ENCODE results near the gene FBXW7. TPM values are rescaled to one million over a fixed set of nuclear protein-coding genes. Genes with fewer than 3 reads are reported as not detected.

FBXW7 gene
- total and polyA plus RNA-seq, 2 experiments from 2014 or later: 19.7 to 67.7 TPM

DNA sequence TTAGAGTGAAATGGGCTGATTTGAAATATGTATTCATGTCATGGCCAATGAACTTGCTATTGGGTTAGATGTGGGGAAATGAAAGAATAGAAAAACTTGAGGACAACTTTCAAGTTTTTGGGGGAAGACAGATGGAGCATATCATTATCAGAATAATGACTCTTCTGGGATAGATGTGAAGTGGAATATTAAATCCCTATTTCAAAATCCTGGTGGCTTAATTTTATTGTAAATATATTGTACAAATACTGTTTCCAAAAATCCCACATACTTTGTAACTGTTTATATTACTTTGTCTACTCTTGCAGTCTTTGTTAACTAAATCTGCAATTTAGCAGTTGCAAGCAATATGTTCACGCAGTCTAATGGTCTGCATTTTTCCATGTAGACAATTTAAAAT is 35.9 kb upstream of the FBXW7 start:
- H3K27me3 ChIP-seq: no peaks in the 10 kb centered on the region
- no peaks in the 10 kb centered on the region for H3K36me3 ChIP-seq
- TF ChIP-seq, protein P1, sequence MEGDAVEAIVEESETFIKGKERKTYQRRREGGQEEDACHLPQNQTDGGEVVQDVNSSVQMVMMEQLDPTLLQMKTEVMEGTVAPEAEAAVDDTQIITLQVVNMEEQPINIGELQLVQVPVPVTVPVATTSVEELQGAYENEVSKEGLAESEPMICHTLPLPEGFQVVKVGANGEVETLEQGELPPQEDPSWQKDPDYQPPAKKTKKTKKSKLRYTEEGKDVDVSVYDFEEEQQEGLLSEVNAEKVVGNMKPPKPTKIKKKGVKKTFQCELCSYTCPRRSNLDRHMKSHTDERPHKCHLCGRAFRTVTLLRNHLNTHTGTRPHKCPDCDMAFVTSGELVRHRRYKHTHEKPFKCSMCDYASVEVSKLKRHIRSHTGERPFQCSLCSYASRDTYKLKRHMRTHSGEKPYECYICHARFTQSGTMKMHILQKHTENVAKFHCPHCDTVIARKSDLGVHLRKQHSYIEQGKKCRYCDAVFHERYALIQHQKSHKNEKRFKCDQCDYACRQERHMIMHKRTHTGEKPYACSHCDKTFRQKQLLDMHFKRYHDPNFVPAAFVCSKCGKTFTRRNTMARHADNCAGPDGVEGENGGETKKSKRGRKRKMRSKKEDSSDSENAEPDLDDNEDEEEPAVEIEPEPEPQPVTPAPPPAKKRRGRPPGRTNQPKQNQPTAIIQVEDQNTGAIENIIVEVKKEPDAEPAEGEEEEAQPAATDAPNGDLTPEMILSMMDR (IDR thresholded peaks at IDR 0.05; ENCODE audit: low read depth, low read length): no peak
- no peak overlapping the region for H3K4me3 ChIP-seq
- no peak for DNase-seq (ENCODE audit: low read depth in 1 of 2, low spot score in 1 of 2)
- H3K9me3 ChIP-seq (ENCODE audit: low read depth): no peaks in the 10 kb centered on the region
- H3K27ac ChIP-seq: no peak overlapping the region
- no peaks in the 10 kb centered on the region for H3K4me1 ChIP-seq (ENCODE audit: low read depth)

DNA sequence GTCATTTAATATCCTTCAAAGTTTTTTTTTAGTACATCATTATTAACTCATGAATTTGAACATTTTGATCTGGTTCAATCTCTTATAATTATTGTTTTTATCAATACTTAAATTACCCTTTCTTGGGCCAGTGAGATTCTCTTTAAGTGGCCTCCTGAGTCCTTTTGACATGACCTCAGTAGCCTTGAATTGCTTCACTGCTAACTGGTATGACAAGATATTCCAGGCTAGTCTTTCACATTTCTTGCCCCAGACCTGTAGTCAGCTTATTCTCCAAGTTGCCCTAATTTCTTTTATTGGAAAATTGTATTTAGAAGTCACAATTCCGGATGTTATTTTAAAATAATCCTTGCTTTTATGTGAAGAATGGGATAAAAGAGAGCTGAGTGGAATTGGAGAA is 35.4 kb upstream of the FBXW7 start:
- DNase-seq (ENCODE audit: low read depth in 1 of 2, low spot score in 1 of 2): no peak
- TF ChIP-seq, protein P1 (IDR thresholded peaks at IDR 0.05; ENCODE audit: low read depth, low read length): no peak
- H3K27ac ChIP-seq: no peak overlapping the region

DNA sequence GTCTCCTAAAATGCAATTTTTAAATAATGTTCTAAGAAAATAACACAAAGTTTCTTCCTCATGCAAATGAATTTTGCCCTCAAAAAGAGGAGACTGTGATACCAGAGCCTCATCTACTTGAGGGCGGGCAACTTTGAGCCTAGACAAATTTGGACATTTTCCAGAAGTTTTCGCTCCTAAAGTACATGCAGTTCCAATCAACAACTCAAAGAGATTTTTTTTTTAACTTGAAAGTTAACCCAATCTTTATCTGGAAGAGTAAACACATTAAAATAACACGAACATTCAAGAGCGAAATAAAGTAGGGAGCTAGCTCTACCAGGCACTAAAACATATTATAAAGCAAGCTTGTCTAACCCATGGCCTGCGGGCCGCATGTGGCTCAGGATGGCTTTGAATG is 29.4 kb upstream of the FBXW7 start:
- TF ChIP-seq, protein P1 (IDR thresholded peaks at IDR 0.05; ENCODE audit: low read depth, low read length): no peak
- Histone ChIP-seq H3K27me3 (no peaks in the 10 kb centered on the region), H3K4me3 (no peak overlapping the region), H3K9me3 (ENCODE audit: low read depth) (no peaks in the 10 kb centered on the region), H3K4me1 (ENCODE audit: low read depth) (no peaks in the 10 kb centered on the region), H3K36me3 (no peaks in the 10 kb centered on the region), H3K27ac (no peak overlapping the region)
- no peak for DNase-seq (ENCODE audit: low read depth in 1 of 2, low spot score in 1 of 2)

More for the DNA sequence above, 35.4 kb upstream of the FBXW7 start:
- H3K9me3 ChIP-seq (ENCODE audit: low read depth): no peaks in the 10 kb centered on the region
- H3K4me3 ChIP-seq: no peak overlapping the region
- no peaks in the 10 kb centered on the region for H3K36me3 ChIP-seq
- no peaks in the 10 kb centered on the region for H3K4me1 ChIP-seq (ENCODE audit: low read depth)
- no peaks in the 10 kb centered on the region for H3K27me3 ChIP-seq

DNA sequence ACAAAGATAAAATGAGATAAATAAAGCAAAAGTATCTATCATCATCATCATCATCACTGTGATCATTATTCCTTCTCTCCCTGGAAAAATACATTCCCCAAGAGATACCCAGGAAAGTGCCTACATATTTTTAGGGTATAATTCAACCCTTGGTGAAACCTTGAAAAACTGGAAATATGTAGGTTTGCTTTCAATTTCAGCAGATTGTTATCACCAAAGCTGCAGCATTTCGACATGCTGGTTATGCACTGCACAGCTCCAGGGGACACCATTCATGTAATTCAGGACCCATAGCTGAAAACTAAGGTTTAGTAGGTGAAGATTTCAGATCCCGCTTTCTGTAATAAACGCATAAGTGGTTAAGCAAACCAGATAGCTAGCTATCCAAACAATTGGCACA is 28.4 kb upstream of the FBXW7 start:
- no peak for DNase-seq (ENCODE audit: low read depth in 1 of 2, low spot score in 1 of 2)
- H3K27me3 ChIP-seq: no peaks in the 10 kb centered on the region
- no peaks in the 10 kb centered on the region for H3K9me3 ChIP-seq (ENCODE audit: low read depth)
- no peak overlapping the region for H3K27ac ChIP-seq
- H3K4me3 ChIP-seq: no peak overlapping the region
- no peaks in the 10 kb centered on the region for H3K36me3 ChIP-seq
- H3K4me1 ChIP-seq (ENCODE audit: low read depth): no peaks in the 10 kb centered on the region
- TF ChIP-seq, protein P1 (IDR thresholded peaks at IDR 0.05; ENCODE audit: low read depth, low read length): no peak

DNA sequence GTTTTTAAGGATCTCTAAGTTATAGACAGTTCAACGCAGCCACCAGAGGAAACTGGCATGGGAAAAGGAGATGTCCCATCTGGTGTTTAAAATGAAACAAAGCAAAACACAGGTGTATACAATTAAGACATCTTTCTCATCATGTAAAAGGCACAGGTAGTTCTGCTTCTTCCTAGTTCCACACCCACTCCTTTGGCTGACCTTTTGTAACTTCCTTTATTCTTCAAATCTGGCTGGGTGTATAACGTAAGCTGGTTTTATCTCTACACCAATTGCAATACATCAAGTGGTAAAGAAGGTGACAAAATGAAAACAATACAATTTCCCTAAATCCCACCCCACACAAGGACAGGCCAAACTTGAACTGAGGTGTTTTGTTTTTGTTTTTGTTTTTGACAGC is 27.3 kb upstream of the FBXW7 start:
- no peak for DNase-seq (ENCODE audit: low read depth in 1 of 2, low spot score in 1 of 2)
- Histone ChIP-seq H3K27me3 (no peaks in the 10 kb centered on the region), H3K36me3 (no peaks in the 10 kb centered on the region), H3K4me1 (ENCODE audit: low read depth) (no peaks in the 10 kb centered on the region), H3K27ac (no peak overlapping the region), H3K4me3 (no peak overlapping the region), H3K9me3 (ENCODE audit: low read depth) (no peaks in the 10 kb centered on the region)
- TF ChIP-seq, protein P1 (IDR thresholded peaks at IDR 0.05; ENCODE audit: low read depth, low read length): no peak

DNA sequence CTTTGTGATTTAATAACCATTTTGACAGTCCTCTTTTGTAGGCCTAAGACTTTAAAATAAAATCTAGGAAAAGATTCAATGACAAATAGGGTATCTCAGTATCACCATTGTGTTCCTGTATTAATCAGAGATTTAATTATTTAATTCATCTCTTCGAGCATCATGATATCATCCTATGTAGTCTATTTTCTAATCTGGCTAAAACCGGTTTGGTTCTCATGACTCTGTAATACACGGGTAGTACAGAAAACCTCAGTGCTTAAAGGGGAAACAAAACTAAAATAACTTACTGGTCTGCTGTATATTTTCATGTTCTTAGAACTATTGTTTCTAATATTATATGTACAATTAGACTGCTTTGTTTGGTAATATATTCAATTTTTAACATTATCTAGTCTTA is 23.7 kb upstream of the FBXW7 start:
- no peak for DNase-seq (ENCODE audit: low read depth in 1 of 2, low spot score in 1 of 2)
- Histone ChIP-seq H3K36me3 (no peaks in the 10 kb centered on the region), H3K4me1 (ENCODE audit: low read depth) (no peaks in the 10 kb centered on the region), H3K27me3 (no peaks in the 10 kb centered on the region), H3K4me3 (no peak overlapping the region), H3K27ac (no peak overlapping the region), H3K9me3 (ENCODE audit: low read depth) (no peaks in the 10 kb centered on the region)
- TF ChIP-seq, protein P1 (IDR thresholded peaks at IDR 0.05; ENCODE audit: low read depth, low read length): no peak
